Measurements from ENCODE around the gene CCDC110. TPM values are rescaled to one million over a fixed set of nuclear protein-coding genes. Genes with fewer than 3 reads are reported as not detected.
A peak's percentile ranks its signal among the peaks of the same experiment; 100 is the strongest.

The CCDC110 gene
- total RNA-seq, 3 donors from 2014 or later = 1.3 to 4.1 (median 1.3) TPM

DNA sequence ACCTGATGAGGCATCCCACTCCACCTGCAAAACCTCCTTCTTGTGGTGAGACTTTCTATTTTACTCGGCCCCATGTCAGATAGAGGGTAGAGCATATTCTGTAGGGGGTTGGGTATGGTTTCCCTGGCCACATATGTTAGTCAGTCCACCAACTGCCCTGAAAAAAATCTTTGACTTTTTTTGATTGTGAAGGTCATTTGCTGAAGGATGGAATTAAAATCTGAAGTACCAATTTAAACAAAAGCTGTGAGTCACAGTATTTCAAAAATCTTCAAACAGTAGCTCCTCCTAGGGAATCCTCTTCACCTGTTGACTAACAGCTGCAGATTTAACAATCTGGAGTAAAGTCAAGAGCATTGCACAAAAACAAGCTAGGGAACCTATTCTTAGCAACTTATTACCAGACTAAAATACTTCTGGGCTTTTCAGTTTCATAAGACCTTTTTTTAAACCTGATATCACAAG is 8.0 kb upstream of the CCDC110 start:
- H3K9me3 ChIP-seq = no peaks in the 10 kb centered on the region
- intact Hi-C loops (cut with DNase I; ENCODE audit: low total_unique reads) = loop anchor here (10.0 kb wide), 1 partner anchor 115 kb away; no protein-coding TSS in a partner anchor
- H3K4me1 ChIP-seq = no peaks in the 10 kb centered on the region
- DNase-seq (ENCODE audit: low spot score in 2 of 2) = no peak
- no peaks in the 10 kb centered on the region for H3K36me3 ChIP-seq
- no peak overlapping the region for H3K4me3 ChIP-seq
- H3K27me3 ChIP-seq = no peaks in the 10 kb centered on the region
- H3K27ac ChIP-seq = no peak overlapping the region
- TF ChIP-seq POLR2AphosphoS5 (IDR thresholded peaks at IDR 0.05) (no peak), POLR2A (IDR thresholded peaks at IDR 0.05) (no peak)
- TF ChIP-seq, protein P1, sequence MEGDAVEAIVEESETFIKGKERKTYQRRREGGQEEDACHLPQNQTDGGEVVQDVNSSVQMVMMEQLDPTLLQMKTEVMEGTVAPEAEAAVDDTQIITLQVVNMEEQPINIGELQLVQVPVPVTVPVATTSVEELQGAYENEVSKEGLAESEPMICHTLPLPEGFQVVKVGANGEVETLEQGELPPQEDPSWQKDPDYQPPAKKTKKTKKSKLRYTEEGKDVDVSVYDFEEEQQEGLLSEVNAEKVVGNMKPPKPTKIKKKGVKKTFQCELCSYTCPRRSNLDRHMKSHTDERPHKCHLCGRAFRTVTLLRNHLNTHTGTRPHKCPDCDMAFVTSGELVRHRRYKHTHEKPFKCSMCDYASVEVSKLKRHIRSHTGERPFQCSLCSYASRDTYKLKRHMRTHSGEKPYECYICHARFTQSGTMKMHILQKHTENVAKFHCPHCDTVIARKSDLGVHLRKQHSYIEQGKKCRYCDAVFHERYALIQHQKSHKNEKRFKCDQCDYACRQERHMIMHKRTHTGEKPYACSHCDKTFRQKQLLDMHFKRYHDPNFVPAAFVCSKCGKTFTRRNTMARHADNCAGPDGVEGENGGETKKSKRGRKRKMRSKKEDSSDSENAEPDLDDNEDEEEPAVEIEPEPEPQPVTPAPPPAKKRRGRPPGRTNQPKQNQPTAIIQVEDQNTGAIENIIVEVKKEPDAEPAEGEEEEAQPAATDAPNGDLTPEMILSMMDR (IDR thresholded peaks at IDR 0.05) = no peak

DNA sequence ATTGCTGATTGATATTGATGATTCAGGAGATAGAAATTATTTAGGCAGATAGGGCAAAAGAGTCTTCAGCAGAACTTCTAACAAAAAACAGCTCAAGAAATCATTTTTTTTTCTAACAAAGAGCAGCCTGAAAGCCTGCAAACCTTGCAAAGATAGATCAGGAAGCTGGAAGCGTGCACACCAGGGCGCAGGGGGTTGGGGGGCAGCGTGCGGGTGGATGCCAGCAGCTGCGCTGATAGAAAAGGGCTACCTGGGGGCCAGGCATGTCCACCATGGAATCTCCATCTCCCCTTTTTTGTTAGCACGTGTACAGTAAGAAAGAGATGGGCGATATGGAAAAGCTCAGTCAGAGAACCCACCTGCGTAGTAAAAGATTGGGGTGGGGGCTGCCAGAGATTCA is 1.7 kb upstream of the CCDC110 start:
- intact Hi-C loops (cut with DNase I; ENCODE audit: low total_unique reads) = loop anchor here (10.0 kb wide), 1 partner anchor 122 kb away; no protein-coding TSS in a partner anchor
- Histone ChIP-seq H3K9me3 (no peaks in the 10 kb centered on the region), H3K4me3 (no peak overlapping the region), H3K27me3 (no peaks in the 10 kb centered on the region), H3K27ac (no peak overlapping the region), H3K36me3 (no peaks in the 10 kb centered on the region), H3K4me1 (no peaks in the 10 kb centered on the region)
- TF ChIP-seq POLR2AphosphoS5 (IDR thresholded peaks at IDR 0.05) (no peak), POLR2A (IDR thresholded peaks at IDR 0.05) (no peak)
- TF ChIP-seq, protein P1 (IDR thresholded peaks at IDR 0.05) = no peak
- DNase-seq (ENCODE audit: low spot score in 2 of 2) = no peak

DNA sequence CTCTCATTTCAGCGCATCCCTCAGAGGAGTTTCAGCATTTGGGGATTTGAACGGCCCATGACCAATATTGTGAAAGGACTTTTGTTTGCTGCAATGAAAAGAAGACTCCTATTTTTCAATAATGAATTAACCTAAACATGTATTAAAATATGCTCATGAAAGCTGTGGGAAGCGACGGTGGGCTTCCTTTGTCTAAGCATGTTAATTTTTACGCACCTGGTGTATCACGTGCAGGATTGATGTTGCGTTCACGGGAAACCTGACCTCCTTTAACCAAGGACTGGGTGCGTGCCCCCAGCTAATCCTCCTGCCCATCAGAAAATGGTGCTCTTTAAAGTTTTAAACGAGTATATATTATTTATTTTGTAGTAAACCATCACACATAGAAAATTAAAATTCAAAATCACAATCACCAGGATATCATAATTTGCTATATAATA is 590 bp upstream of the CCDC110 start:
- TF ChIP-seq POLR2AphosphoS5 (IDR thresholded peaks at IDR 0.05) (no peak), POLR2A (IDR thresholded peaks at IDR 0.05) (no peak)
- TF ChIP-seq, protein P1 (IDR thresholded peaks at IDR 0.05) = no peak
- no peak overlapping the region for H3K27ac ChIP-seq

DNA sequence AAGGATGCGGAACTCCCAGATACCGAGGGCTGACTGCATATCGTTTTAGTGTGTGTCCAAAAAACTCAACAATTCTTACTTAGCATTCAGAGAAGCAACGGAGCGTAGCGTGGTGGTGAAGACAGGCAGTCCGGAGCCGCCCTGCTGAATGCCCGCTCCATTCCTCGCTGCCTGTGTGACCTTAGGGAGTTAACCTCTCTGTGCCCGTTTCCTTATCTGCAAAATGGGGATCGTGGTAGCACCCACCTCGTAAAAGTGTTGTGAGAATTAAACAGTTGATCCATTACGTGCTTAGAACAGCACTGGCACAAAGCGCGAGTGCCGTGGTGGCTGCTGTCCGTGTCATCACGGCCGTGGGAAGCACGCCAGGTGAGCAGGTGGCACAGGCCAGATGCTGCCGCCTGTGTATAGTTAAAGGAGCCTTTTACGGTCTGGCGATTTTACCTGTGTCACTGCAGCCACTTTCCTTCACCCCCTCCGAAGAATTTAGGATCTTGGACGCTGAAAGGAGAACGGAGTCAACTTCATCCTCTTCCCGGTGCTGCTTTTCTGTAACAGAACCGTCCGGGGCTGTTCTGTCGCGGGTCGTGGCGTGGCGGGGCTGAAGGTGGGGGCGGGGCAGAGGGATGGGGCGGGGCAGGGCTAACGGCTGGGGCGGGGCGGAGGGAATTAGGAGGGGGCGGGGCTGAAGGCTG is 885 bp downstream of the CCDC110 start:
- intact Hi-C loops (cut with DNase I; ENCODE audit: low total_unique reads) = loop anchor here (10.0 kb wide), 1 partner anchor 124 kb away; no protein-coding TSS in a partner anchor
- DNase-seq (ENCODE audit: low spot score in 2 of 2) = peak; percentile 71 to 72
- H3K27ac ChIP-seq = peak overlapping the region; percentile 70 to 73
- peak overlapping the region; percentile 83 to 96 (median 92) for H3K4me3 ChIP-seq
- H3K4me1 ChIP-seq = no peaks in the 10 kb centered on the region
- no peaks in the 10 kb centered on the region for H3K9me3 ChIP-seq
- TF ChIP-seq POLR2A (IDR thresholded peaks at IDR 0.05) (no peak), POLR2AphosphoS5 (IDR thresholded peaks at IDR 0.05) (peak in 2 of 3 donors; percentile 37 to 46)
- TF ChIP-seq, protein P1 (IDR thresholded peaks at IDR 0.05) = no peak
- H3K27me3 ChIP-seq = no peaks in the 10 kb centered on the region
- H3K36me3 ChIP-seq = no peaks in the 10 kb centered on the region

More for the DNA sequence above, 590 bp upstream of the CCDC110 start:
- intact Hi-C loops (cut with DNase I; ENCODE audit: low total_unique reads) = loop anchor here (10.0 kb wide), 1 partner anchor 123 kb away; no protein-coding TSS in a partner anchor
- peak overlapping the region; percentile 83 to 96 (median 92) for H3K4me3 ChIP-seq
- H3K4me1 ChIP-seq = no peaks in the 10 kb centered on the region
- no peaks in the 10 kb centered on the region for H3K27me3 ChIP-seq
- DNase-seq (ENCODE audit: low spot score in 2 of 2) = no peak
- H3K9me3 ChIP-seq = no peaks in the 10 kb centered on the region
- H3K36me3 ChIP-seq = no peaks in the 10 kb centered on the region

DNA sequence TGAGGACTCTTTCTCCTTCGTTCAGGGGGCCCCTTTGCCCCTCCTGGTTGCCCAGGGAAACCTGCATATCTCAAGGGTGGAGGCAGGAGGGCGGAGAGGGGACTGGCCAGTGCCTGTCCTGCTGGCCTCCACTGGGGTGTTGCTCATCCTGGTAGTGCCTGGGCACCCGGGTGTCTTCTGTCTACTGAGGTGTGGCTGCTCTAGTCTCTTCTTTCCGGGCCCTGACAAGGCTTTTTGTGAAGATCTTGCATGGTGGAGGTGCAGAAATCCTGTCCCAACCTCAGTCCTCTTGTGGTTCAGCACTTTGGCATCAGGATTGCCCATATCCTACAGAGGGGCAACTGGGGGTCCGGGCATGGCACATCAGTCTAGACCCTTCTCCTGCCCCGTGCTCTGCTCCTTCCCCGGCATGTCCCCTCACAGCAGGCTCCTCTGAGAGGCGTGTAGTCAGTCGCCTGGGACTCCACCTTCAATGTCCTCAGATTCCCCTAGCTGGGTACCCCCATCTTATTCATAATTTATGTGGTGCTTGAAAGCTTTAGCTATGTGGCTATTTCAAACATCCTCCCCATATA is 1.9 kb downstream of the CCDC110 start:
- Histone ChIP-seq H3K4me1 (no peaks in the 10 kb centered on the region), H3K27ac (no peak overlapping the region)
- TF ChIP-seq POLR2AphosphoS5 (IDR thresholded peaks at IDR 0.05) (no peak), POLR2A (IDR thresholded peaks at IDR 0.05) (no peak)
- TF ChIP-seq, protein P1 (IDR thresholded peaks at IDR 0.05) = no peak

More for the DNA sequence above, 1.9 kb downstream of the CCDC110 start:
- no peak overlapping the region for H3K4me3 ChIP-seq
- H3K27me3 ChIP-seq = no peaks in the 10 kb centered on the region
- intact Hi-C loops (cut with DNase I; ENCODE audit: low total_unique reads) = loop anchor here (10.0 kb wide), 1 partner anchor 125 kb away; no protein-coding TSS in a partner anchor
- H3K36me3 ChIP-seq = no peaks in the 10 kb centered on the region
- no peak for DNase-seq (ENCODE audit: low spot score in 2 of 2)
- H3K9me3 ChIP-seq = no peaks in the 10 kb centered on the region
